HepG2 (cell line): Measurements from ENCODE around the gene PLPPR2.

Source experiments
- IRF2 ChIP-seq: IDR thresholded peaks from 2 replicates; pipeline ENCODE4 v1.6.1; 2018; ENCODE audit warnings: missing genetic modification reagents, missing compliant biosample characterization
- ZNF274 ChIP-seq: sonication (generic); formaldehyde crosslinking; IDR thresholded peaks from 2 replicates; pipeline ENCODE4 v1.5.1; 2020; ENCODE audit warnings: mild to moderate bottlenecking, missing genetic modification reagents
- ZNF460 ChIP-seq: sonication (generic); formaldehyde crosslinking; IDR thresholded peaks from 2 replicates; pipeline ENCODE4 v1.5.1; 2020; ENCODE audit warnings: missing genetic modification reagents, mild to moderate bottlenecking, borderline replicate concordance

DNA sequence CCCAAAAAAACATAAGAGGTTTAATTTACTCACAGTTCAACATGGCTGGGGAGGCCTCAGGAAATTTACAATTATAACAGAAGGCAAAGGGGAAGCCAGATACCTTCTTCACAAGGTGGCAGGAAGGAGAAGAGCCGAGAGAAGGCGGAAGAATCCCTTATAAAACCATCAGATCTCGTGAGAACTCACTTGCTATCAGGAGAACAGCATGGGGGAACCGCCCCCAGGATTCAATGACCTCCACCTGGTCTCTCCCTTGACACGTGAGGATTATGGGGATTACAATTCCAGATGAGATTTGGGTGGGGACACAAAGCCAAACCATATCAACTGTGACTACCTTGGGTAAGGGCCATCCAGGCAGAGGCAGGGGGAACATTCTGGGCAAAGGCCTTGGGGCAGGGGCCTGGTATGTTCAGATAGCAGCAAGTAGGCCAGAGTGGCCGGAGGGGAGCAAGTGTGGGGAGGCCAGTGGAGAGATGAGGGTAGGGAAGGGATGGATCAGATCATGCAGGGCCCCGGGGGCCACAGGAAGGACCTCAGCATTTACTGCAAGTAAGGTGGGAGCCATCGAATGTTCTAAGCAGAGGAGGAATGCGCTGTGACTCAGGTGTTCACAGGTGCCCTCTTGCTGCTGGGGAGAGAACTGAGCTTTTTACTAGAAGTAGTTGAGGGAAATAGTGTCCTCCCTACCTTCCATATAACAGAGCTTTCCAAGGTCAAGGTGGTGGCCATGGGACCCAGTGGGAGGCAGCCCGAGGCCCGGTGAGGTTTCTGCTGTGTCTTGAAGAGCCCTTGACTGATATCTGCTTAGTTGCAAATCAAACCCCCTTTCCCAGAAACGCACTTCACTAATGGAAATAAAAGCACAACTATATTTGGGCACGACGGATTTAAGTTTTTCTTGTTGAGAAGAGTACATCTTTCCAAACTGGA lies 33.8 kb upstream of the PLPPR2 start:
- TF ChIP-seq IRF2 (no peak), ZNF460 (CRISPR knock-in tag) (no peak), ZNF274 (CRISPR knock-in tag) (no peak)
